ENCODE data around the gene SUSD1.

DNA sequence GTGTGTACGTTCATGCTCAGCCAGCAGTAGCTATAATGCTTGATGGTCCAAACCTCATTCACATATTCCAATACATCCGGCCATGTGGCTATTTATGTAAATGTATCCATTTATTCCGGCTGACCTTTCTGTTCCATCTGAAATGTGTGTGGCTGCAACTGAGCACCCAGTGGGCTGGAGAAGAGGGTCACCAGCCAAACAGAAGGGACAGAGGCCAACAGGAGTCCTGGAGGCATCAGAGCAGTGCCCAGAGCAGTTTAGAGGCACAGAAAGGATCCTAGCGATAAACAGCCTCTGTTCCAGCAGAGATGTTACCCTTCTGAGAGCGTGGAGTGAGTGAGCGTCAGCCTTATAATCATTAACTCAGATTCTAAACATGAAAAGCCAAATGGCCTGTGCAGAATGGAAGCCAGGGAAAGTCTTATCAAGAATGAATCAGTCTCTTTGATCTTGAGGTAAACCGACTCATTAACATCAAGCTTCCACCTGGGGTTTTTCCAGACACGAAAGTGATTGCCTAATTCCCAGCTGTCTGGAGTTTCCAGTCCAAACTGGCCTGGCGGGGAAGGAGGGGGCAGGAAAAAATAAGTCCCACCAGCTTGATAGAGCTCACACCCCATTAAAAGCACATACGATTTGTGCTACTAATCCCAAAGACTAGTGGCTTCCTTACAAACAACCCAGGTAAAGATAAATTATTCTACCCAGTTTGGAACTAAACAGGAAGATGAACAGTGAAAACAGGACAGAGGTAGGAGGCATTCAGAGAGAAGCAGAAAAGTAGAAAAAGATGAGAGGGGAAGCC is 55.7 kb downstream of the SUSD1 start:
- no peak for TF ChIP-seq CTCF (IDR thresholded peaks at IDR 0.05; ENCODE audit: poor library complexity, severe bottlenecking)
- TF ChIP-seq, protein P1, sequence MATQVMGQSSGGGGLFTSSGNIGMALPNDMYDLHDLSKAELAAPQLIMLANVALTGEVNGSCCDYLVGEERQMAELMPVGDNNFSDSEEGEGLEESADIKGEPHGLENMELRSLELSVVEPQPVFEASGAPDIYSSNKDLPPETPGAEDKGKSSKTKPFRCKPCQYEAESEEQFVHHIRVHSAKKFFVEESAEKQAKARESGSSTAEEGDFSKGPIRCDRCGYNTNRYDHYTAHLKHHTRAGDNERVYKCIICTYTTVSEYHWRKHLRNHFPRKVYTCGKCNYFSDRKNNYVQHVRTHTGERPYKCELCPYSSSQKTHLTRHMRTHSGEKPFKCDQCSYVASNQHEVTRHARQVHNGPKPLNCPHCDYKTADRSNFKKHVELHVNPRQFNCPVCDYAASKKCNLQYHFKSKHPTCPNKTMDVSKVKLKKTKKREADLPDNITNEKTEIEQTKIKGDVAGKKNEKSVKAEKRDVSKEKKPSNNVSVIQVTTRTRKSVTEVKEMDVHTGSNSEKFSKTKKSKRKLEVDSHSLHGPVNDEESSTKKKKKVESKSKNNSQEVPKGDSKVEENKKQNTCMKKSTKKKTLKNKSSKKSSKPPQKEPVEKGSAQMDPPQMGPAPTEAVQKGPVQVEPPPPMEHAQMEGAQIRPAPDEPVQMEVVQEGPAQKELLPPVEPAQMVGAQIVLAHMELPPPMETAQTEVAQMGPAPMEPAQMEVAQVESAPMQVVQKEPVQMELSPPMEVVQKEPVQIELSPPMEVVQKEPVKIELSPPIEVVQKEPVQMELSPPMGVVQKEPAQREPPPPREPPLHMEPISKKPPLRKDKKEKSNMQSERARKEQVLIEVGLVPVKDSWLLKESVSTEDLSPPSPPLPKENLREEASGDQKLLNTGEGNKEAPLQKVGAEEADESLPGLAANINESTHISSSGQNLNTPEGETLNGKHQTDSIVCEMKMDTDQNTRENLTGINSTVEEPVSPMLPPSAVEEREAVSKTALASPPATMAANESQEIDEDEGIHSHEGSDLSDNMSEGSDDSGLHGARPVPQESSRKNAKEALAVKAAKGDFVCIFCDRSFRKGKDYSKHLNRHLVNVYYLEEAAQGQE (IDR thresholded peaks at IDR 0.05; ENCODE audit: borderline replicate concordance): no peak
- no peak for TF ChIP-seq EZH2 (IDR thresholded peaks at IDR 0.05; ENCODE audit: borderline replicate concordance, insufficient read depth, low read length, poor library complexity, severe bottlenecking)

Measured in neural cell (in vitro differentiated cells).